SU-DHL-6 (cell line): Measurements from ENCODE around the gene CDC25C.

ENCODE experiments used
- H2AFZ ChIP-seq: fragments of 200-600 bp; sonication (generic); 2 replicates; pipeline ENCODE4 v1.6.1; 2014; ENCODE audit warnings: low read depth, mild to moderate bottlenecking, moderate library complexity, mixed read lengths, antibody characterized with exemption, low read length; ENCODE audit not compliant: severe bottlenecking
- H3F3A ChIP-seq: fragments of 200-600 bp; shearing (Covaris generic); 2 replicates; pipeline ENCODE4 v1.6.0; 2016; ENCODE audit warnings: antibody characterized with exemption, mild to moderate bottlenecking; ENCODE audit not compliant: insufficient read depth
- H3K27ac ChIP-seq: fragments of 200-600 bp; sonication (generic); 2 replicates; pipeline ENCODE4 v1.5.1; 2016; ENCODE audit warnings: low read depth, mild to moderate bottlenecking, low read length, moderate library complexity, mixed read lengths
- H3K27me3 ChIP-seq: fragments of 200-600 bp; sonication (generic), shearing (Covaris generic); 2 replicates; pipeline ENCODE4 v1.6.0; 2014; ENCODE audit warnings: mild to moderate bottlenecking, low read length
- H3K36me3 ChIP-seq: fragments of 200-600 bp; sonication (generic); 2 replicates; pipeline ENCODE4 v1.6.1; 2014; ENCODE audit warnings: mild to moderate bottlenecking, low read length, mixed read lengths
- H3K4me2 ChIP-seq: fragments of 300-600, 200-600 bp; shearing (Covaris generic), sonication (generic); 2 replicates; pipeline ENCODE4 v1.6.0; 2014; ENCODE audit warnings: low read length, low read depth, mild to moderate bottlenecking; ENCODE audit not compliant: poor library complexity, severe bottlenecking
- H3K4me3 ChIP-seq: fragments of 200-600 bp; sonication (generic); 2 replicates; pipeline ENCODE4 v1.5.1; 2014; ENCODE audit warnings: antibody characterized with exemption, low read length, mild to moderate bottlenecking, mixed read lengths; ENCODE audit not compliant: insufficient read depth, poor library complexity, severe bottlenecking
- H3K79me2 ChIP-seq: fragments of 200-600 bp; sonication (generic); 2 replicates; pipeline ENCODE4 v1.6.1; 2014; ENCODE audit warnings: mild to moderate bottlenecking, low read length, moderate library complexity; ENCODE audit not compliant: insufficient read depth
- H3K9ac ChIP-seq: fragments of 200-600 bp; sonication (generic); 2 replicates; pipeline ENCODE4 v1.7.0; 2014; ENCODE audit warnings: mild to moderate bottlenecking, low read length
- H3K9me2 ChIP-seq: fragments of 200-600 bp; sonication (generic); replicated peaks from 2 replicates; pipeline ENCODE4 v1.6.1; 2014; ENCODE audit warnings: low read length; ENCODE audit not compliant: insufficient read depth
- H3K9me3 ChIP-seq: fragments of 200-600 bp; sonication (generic); 2 replicates; pipeline ENCODE4 v1.6.1; 2014; ENCODE audit warnings: low read length, mixed read lengths; ENCODE audit not compliant: insufficient read depth
- H4K20me1 ChIP-seq: fragments of 200-600 bp; sonication (generic); 2 replicates; pipeline ENCODE4 v1.6.1; 2014; ENCODE audit warnings: low read depth, mild to moderate bottlenecking, antibody characterized with exemption, low read length, moderate library complexity, mixed read lengths
- EZH2phosphoT487 ChIP-seq: fragments of 200-600 bp; sonication (generic), shearing (Covaris generic); conservative IDR thresholded peaks from 2 replicates; pipeline ENCODE4 v1.6.1; 2018; ENCODE audit warnings: mild to moderate bottlenecking, antibody characterized with exemption, low read length, moderate library complexity, mixed read lengths
- TF ChIP-seq, protein P1 (sequence below): fragments of 200-600 bp; sonication (generic); IDR thresholded peaks from one replicate; pipeline ENCODE4 v1.5.1; 2017; ENCODE audit warnings: antibody characterized with exemption, mild to moderate bottlenecking, low read length, moderate library complexity; ENCODE audit not compliant: insufficient read depth, poor library complexity, severe bottlenecking

Gene CDC25C

DNA sequence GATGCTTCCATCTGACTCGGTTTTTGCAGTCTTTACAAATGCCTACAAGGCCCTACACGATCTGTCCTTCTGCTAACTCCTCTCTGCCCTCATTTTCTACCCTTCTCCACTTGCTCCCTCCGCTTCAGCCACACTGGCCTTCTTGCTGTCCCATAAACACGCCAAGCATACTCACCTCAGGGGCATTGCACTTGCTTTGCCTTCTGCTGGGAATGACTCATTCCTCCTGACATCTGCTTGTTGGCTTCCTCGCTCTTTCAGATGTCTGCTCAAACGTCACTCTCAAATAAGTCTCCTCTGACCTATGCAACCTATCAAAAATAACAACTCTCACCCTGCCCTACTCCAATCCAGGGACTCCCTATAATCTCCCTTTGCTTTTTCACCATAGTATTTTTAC, 28.2 kb downstream of the CDC25C start:
- Histone ChIP-seq H3K27me3 (no peaks in the 10 kb centered on the region), H3K9me3 (no peaks in the 10 kb centered on the region), H3K27ac (no peak overlapping the region), H4K20me1 (no peaks in the 10 kb centered on the region), H3K9me2 (no peaks in the 10 kb centered on the region), H3K36me3 (no peaks in the 10 kb centered on the region), H3K79me2 (no peaks in the 10 kb centered on the region), H3K9ac (no peak overlapping the region), H3K4me2 (no peak overlapping the region), H2AFZ (no peak overlapping the region), H3K4me3 (no peak overlapping the region), H3F3A (no peaks in the 10 kb centered on the region)
- no peak for TF ChIP-seq EZH2phosphoT487
- TF ChIP-seq, protein P1, sequence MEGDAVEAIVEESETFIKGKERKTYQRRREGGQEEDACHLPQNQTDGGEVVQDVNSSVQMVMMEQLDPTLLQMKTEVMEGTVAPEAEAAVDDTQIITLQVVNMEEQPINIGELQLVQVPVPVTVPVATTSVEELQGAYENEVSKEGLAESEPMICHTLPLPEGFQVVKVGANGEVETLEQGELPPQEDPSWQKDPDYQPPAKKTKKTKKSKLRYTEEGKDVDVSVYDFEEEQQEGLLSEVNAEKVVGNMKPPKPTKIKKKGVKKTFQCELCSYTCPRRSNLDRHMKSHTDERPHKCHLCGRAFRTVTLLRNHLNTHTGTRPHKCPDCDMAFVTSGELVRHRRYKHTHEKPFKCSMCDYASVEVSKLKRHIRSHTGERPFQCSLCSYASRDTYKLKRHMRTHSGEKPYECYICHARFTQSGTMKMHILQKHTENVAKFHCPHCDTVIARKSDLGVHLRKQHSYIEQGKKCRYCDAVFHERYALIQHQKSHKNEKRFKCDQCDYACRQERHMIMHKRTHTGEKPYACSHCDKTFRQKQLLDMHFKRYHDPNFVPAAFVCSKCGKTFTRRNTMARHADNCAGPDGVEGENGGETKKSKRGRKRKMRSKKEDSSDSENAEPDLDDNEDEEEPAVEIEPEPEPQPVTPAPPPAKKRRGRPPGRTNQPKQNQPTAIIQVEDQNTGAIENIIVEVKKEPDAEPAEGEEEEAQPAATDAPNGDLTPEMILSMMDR = no peak

DNA sequence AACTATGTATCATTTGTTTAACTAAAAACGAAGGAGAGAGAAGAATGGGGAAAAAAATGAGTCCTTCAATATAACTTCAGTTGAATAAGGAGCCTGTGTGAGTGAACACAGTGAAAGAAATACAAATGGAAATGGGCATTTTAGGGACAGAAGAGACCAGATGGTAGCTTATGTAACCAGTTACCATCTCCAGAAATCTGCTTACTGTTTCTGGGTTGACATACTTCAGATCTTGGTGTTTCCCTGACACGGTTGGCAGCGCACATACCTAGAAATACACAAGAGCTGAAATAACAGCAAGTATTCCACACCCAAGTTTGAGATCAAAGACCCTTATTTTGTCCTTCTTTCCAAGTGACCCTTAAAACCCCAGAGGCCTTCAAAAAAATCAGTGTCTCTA, 42.3 kb downstream of the CDC25C start:
- Histone ChIP-seq H3K9me3 (no peaks in the 10 kb centered on the region), H4K20me1 (no peaks in the 10 kb centered on the region), H3K4me2 (no peak overlapping the region), H2AFZ (no peak overlapping the region), H3K9ac (no peak overlapping the region), H3K27me3 (no peaks in the 10 kb centered on the region), H3K27ac (no peak overlapping the region), H3K4me3 (no peak overlapping the region), H3K9me2 (no peaks in the 10 kb centered on the region), H3F3A (0 out of 2 replicates have a peak, but pooled peaks cover 4% of the 10 kb centered on the region), H3K79me2 (no peaks in the 10 kb centered on the region), H3K36me3 (no peaks in the 10 kb centered on the region)
- TF ChIP-seq, protein P1 = no peak
- no peak for TF ChIP-seq EZH2phosphoT487

DNA sequence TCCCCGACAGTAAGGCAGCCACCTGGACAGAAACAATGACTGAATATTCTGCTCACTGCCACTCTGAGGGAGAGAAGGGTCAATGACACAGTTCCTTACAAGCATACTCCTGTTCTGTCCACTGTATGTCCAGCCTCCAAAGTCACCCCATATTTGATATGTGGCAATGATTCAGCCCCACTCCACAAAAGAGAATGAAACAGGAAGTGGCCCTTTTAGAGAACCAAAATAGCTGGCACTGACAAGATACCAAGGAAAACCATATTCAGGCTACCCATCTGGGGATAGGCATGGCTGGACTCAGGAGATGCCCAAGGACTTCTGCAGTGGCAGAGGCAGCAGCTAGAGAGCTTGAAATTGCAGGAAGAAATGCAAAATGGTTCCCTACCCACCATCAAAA, 44.4 kb downstream of the CDC25C start:
- no peak overlapping the region for H2AFZ ChIP-seq
- no peak overlapping the region for H3K9ac ChIP-seq
- H3K4me2 ChIP-seq = no peak overlapping the region
- 0 out of 2 replicates have a peak, but pooled peaks cover 4% of the 10 kb centered on the region for H3F3A ChIP-seq
- no peak overlapping the region for H3K4me3 ChIP-seq
- H3K27ac ChIP-seq = no peak overlapping the region
- no peaks in the 10 kb centered on the region for H3K79me2 ChIP-seq
- H3K9me3 ChIP-seq = no peaks in the 10 kb centered on the region
- TF ChIP-seq, protein P1 = no peak
- TF ChIP-seq EZH2phosphoT487 = no peak
- no peaks in the 10 kb centered on the region for H3K36me3 ChIP-seq
- no peaks in the 10 kb centered on the region for H3K27me3 ChIP-seq
- no peaks in the 10 kb centered on the region for H4K20me1 ChIP-seq
- H3K9me2 ChIP-seq = no peaks in the 10 kb centered on the region
